Measurements from ENCODE around the gene DAB1. TPM values are rescaled to one million over a fixed set of nuclear protein-coding genes. Genes with fewer than 3 reads are reported as not detected.

The DAB1 gene
- total and polyA plus RNA-seq, 5 donors from 2014 or later = 0.87 to 5.1 (median 4.0) TPM

GRCh38 chr1:57007948-57008347 lies 415.9 kb downstream of the DAB1 start:
- Mint-ChIP-seq H3K4me3 (no peak overlapping the region), H3K36me3 (no peaks in the 10 kb centered on the region)
- H3K27me3 ChIP-seq (ENCODE audit: control insufficient read depth, insufficient read depth, low read length) = no peaks in the 10 kb centered on the region

GRCh38 chr1:57007472-57007871 lies 416.4 kb downstream of the DAB1 start:
- no peaks in the 10 kb centered on the region for H3K9me3 ChIP-seq (ENCODE audit: control insufficient read depth in 2 of 2, low read length in 2 of 2)
- no peak overlapping the region for H3K4me3 ChIP-seq (ENCODE audit: low read depth, low read length)
- ATAC-seq (ENCODE audit: low read depth in 2 of 2) (no peak), DNase-seq (no peak)
- no peaks in the 10 kb centered on the region for H3K36me3 ChIP-seq (ENCODE audit: control insufficient read depth, insufficient read depth, low read length)
- H3K4me1 ChIP-seq (ENCODE audit: control insufficient read depth, insufficient read depth, low read length, poor library complexity, severe bottlenecking) = no peaks in the 10 kb centered on the region
- H3K27ac ChIP-seq (ENCODE audit: insufficient read depth, low read length, poor library complexity, severe bottlenecking) = no peak overlapping the region
- Mint-ChIP-seq H3K27ac (no peak overlapping the region), H3K4me3 (no peak overlapping the region), H3K36me3 (no peaks in the 10 kb centered on the region), H3K9me3 (peaks cover 0 to 2% (median 0%) of the 10 kb centered on the region in 7 donors), H3K27me3 (no peaks in the 10 kb centered on the region), H3K4me1 (no peaks in the 10 kb centered on the region)
- H3K27me3 ChIP-seq (ENCODE audit: control insufficient read depth, insufficient read depth, low read length) = no peaks in the 10 kb centered on the region

More at GRCh38 chr1:57007948-57008347, 415.9 kb downstream of the DAB1 start:
- Histone ChIP-seq H3K27ac (ENCODE audit: insufficient read depth, low read length, poor library complexity, severe bottlenecking) (no peak overlapping the region), H3K9me3 (ENCODE audit: control insufficient read depth in 2 of 2, low read length in 2 of 2) (no peaks in the 10 kb centered on the region), H3K4me3 (ENCODE audit: low read depth, low read length) (no peak overlapping the region), H3K4me1 (ENCODE audit: control insufficient read depth, insufficient read depth, low read length, poor library complexity, severe bottlenecking) (no peaks in the 10 kb centered on the region), H3K36me3 (ENCODE audit: control insufficient read depth, insufficient read depth, low read length) (no peaks in the 10 kb centered on the region)
- no peak for ATAC-seq (ENCODE audit: low read depth in 2 of 2)
- no peak for DNase-seq
- H3K27ac Mint-ChIP-seq = no peak overlapping the region
- no peaks in the 10 kb centered on the region for H3K4me1 Mint-ChIP-seq
- H3K27me3 Mint-ChIP-seq = no peaks in the 10 kb centered on the region
- H3K9me3 Mint-ChIP-seq = peaks cover 0 to 2% (median 0%) of the 10 kb centered on the region in 7 donors

- Histone ChIP-seq H3K4me1 (ENCODE audit: control insufficient read depth, insufficient read depth, low read length, poor library complexity, severe bottlenecking) (no peaks in the 10 kb centered on the region), H3K4me3 (ENCODE audit: low read depth, low read length) (no peak overlapping the region), H3K9me3 (ENCODE audit: control insufficient read depth in 2 of 2, low read length in 2 of 2) (no peaks in the 10 kb centered on the region), H3K36me3 (ENCODE audit: control insufficient read depth, insufficient read depth, low read length) (no peaks in the 10 kb centered on the region), H3K27ac (ENCODE audit: insufficient read depth, low read length, poor library complexity, severe bottlenecking) (no peak overlapping the region), H3K27me3 (ENCODE audit: control insufficient read depth, insufficient read depth, low read length) (no peaks in the 10 kb centered on the region)
- peak overlapping the region in 1 of 3 donors; percentile 5 for H3K27ac Mint-ChIP-seq
- ATAC-seq (ENCODE audit: low read depth in 2 of 2) (no peak), DNase-seq (no peak)
- H3K27me3 Mint-ChIP-seq = no peaks in the 10 kb centered on the region
- H3K9me3 Mint-ChIP-seq = peaks cover 0 to 4% (median 0%) of the 10 kb centered on the region in 7 donors
- H3K4me1 Mint-ChIP-seq = no peaks in the 10 kb centered on the region
- H3K4me3 Mint-ChIP-seq = no peak overlapping the region
- no peaks in the 10 kb centered on the region for H3K36me3 Mint-ChIP-seq
Measured at GRCh38 chr1:57003398-57004139, 420.3 kb downstream of the DAB1 start.

GRCh38 chr1:56995414-56996100 lies 428.3 kb downstream of the DAB1 start:
- Mint-ChIP-seq H3K27me3 (no peaks in the 10 kb centered on the region), H3K4me1 (no peaks in the 10 kb centered on the region), H3K4me3 (no peak overlapping the region), H3K27ac (no peak overlapping the region), H3K9me3 (peaks cover 0 to 4% (median 0%) of the 10 kb centered on the region in 7 donors), H3K36me3 (no peaks in the 10 kb centered on the region)
- no peaks in the 10 kb centered on the region for H3K36me3 ChIP-seq (ENCODE audit: control insufficient read depth, insufficient read depth, low read length)
- DNase-seq (no peak), ATAC-seq (ENCODE audit: low read depth in 2 of 2) (no peak)
- no peaks in the 10 kb centered on the region for H3K27me3 ChIP-seq (ENCODE audit: control insufficient read depth, insufficient read depth, low read length)
- no peak overlapping the region for H3K27ac ChIP-seq (ENCODE audit: insufficient read depth, low read length, poor library complexity, severe bottlenecking)
- H3K4me3 ChIP-seq (ENCODE audit: low read depth, low read length) = no peak overlapping the region
- H3K9me3 ChIP-seq (ENCODE audit: control insufficient read depth in 2 of 2, low read length in 2 of 2) = no peaks in the 10 kb centered on the region
- no peaks in the 10 kb centered on the region for H3K4me1 ChIP-seq (ENCODE audit: control insufficient read depth, insufficient read depth, low read length, poor library complexity, severe bottlenecking)

GRCh38 chr1:56993475-56993874 lies 430.4 kb downstream of the DAB1 start:
- no peaks in the 10 kb centered on the region for H3K9me3 ChIP-seq (ENCODE audit: control insufficient read depth in 2 of 2, low read length in 2 of 2)
- no peak overlapping the region for H3K27ac Mint-ChIP-seq
- H3K36me3 Mint-ChIP-seq = no peaks in the 10 kb centered on the region
- H3K36me3 ChIP-seq (ENCODE audit: control insufficient read depth, insufficient read depth, low read length) = no peaks in the 10 kb centered on the region
- no peak for DNase-seq
- H3K27me3 Mint-ChIP-seq = no peaks in the 10 kb centered on the region
- no peaks in the 10 kb centered on the region for H3K4me1 ChIP-seq (ENCODE audit: control insufficient read depth, insufficient read depth, low read length, poor library complexity, severe bottlenecking)
- peaks cover 0 to 4% (median 0%) of the 10 kb centered on the region in 7 donors for H3K9me3 Mint-ChIP-seq
- no peak overlapping the region for H3K4me3 Mint-ChIP-seq
- no peaks in the 10 kb centered on the region for H3K4me1 Mint-ChIP-seq
- no peak overlapping the region for H3K4me3 ChIP-seq (ENCODE audit: low read depth, low read length)
- H3K27ac ChIP-seq (ENCODE audit: insufficient read depth, low read length, poor library complexity, severe bottlenecking) = no peak overlapping the region
- ATAC-seq (ENCODE audit: low read depth in 2 of 2) = no peak
- H3K27me3 ChIP-seq (ENCODE audit: control insufficient read depth, insufficient read depth, low read length) = no peaks in the 10 kb centered on the region

GRCh38 chr1:56992318-56993125 lies 431.3 kb downstream of the DAB1 start:
- no peak for ATAC-seq (ENCODE audit: low read depth in 2 of 2)
- H3K36me3 Mint-ChIP-seq = no peaks in the 10 kb centered on the region

GRCh38 chr1:56991576-56991975 lies 432.3 kb downstream of the DAB1 start:
- Mint-ChIP-seq H3K27ac (no peak overlapping the region), H3K36me3 (no peaks in the 10 kb centered on the region), H3K9me3 (peaks cover 0 to 3% (median 0%) of the 10 kb centered on the region in 7 donors), H3K4me3 (no peak overlapping the region), H3K27me3 (no peaks in the 10 kb centered on the region), H3K4me1 (no peaks in the 10 kb centered on the region)
- no peaks in the 10 kb centered on the region for H3K4me1 ChIP-seq (ENCODE audit: control insufficient read depth, insufficient read depth, low read length, poor library complexity, severe bottlenecking)
- no peak for ATAC-seq (ENCODE audit: low read depth in 2 of 2)
- no peaks in the 10 kb centered on the region for H3K27me3 ChIP-seq (ENCODE audit: control insufficient read depth, insufficient read depth, low read length)
- no peaks in the 10 kb centered on the region for H3K9me3 ChIP-seq (ENCODE audit: control insufficient read depth in 2 of 2, low read length in 2 of 2)
- H3K27ac ChIP-seq (ENCODE audit: insufficient read depth, low read length, poor library complexity, severe bottlenecking) = no peak overlapping the region
- no peak overlapping the region for H3K4me3 ChIP-seq (ENCODE audit: low read depth, low read length)
- H3K36me3 ChIP-seq (ENCODE audit: control insufficient read depth, insufficient read depth, low read length) = no peaks in the 10 kb centered on the region
- no peak for DNase-seq

More at GRCh38 chr1:56992318-56993125, 431.3 kb downstream of the DAB1 start:
- no peaks in the 10 kb centered on the region for H3K27me3 ChIP-seq (ENCODE audit: control insufficient read depth, insufficient read depth, low read length)
- H3K9me3 ChIP-seq (ENCODE audit: control insufficient read depth in 2 of 2, low read length in 2 of 2) = no peaks in the 10 kb centered on the region
- Mint-ChIP-seq H3K27ac (peak overlapping the region in 1 of 3 donors; percentile 32), H3K4me1 (no peaks in the 10 kb centered on the region), H3K27me3 (no peaks in the 10 kb centered on the region), H3K4me3 (no peak overlapping the region), H3K9me3 (peaks cover 0 to 2% (median 0%) of the 10 kb centered on the region in 7 donors)
- no peaks in the 10 kb centered on the region for H3K4me1 ChIP-seq (ENCODE audit: control insufficient read depth, insufficient read depth, low read length, poor library complexity, severe bottlenecking)
- DNase-seq = no peak
- no peak overlapping the region for H3K27ac ChIP-seq (ENCODE audit: insufficient read depth, low read length, poor library complexity, severe bottlenecking)
- H3K36me3 ChIP-seq (ENCODE audit: control insufficient read depth, insufficient read depth, low read length) = no peaks in the 10 kb centered on the region
- H3K4me3 ChIP-seq (ENCODE audit: low read depth, low read length) = no peak overlapping the region

All from CD4-positive, CD25-positive, alpha-beta regulatory T cell (primary cell).